Breast epithelium (tissue), 4 donors: ENCODE results near the gene DNTTIP2. TPM values are rescaled to one million over a fixed set of nuclear protein-coding genes. Genes with fewer than 3 reads are reported as not detected.
"Not testable (repeated sequence)": the region's sequence is repeated elsewhere in the genome, so short reads cannot be mapped to it uniquely, and the experiment has no call there.

ENCODE experiments used
- DNase-seq, 2 donors: peaks; one replicate each; pipeline ENCODE4 v3.0.0-alpha.2; 2019; ENCODE audit warnings: low spot score in 2 of 2
- H3K27ac ChIP-seq, 2 donors: fragments of 200-600 bp; sonication (generic) in 1 of 2; one replicate each; pipeline ENCODE4 v1.5.1; 2016 to 2019; ENCODE audit warnings: mild to moderate bottlenecking in 1 of 2
- H3K27me3 ChIP-seq, 2 donors: fragments of 200-600 bp; sonication (generic) in 1 of 2; one replicate each; pipeline versions ENCODE4 v1.5.1 to v1.6.0; 2017 to 2019; ENCODE audit warnings: control low read depth in 1 of 2, mild to moderate bottlenecking in 1 of 2
- H3K36me3 ChIP-seq: fragments of 200-600 bp; one replicate; pipeline ENCODE4 v1.5.1; 2019
- H3K4me1 ChIP-seq, 2 donors: fragments of 200-600 bp; sonication (generic); one replicate each; pipeline ENCODE4 v1.5.1; 2016 to 2019; ENCODE audit warnings: control low read depth in 1 of 2
- H3K4me3 ChIP-seq, 3 donors: fragments of 200-600 bp; sonication (generic); 1 replicate in 2 of 3; 2 replicates in 1 of 3; pipeline ENCODE4 v1.5.1; 2016 to 2019; ENCODE audit warnings: mild to moderate bottlenecking in 3 of 3, moderate library complexity in 2 of 3
- H3K9me3 ChIP-seq, 2 donors: fragments of 200-600 bp; sonication (generic) in 1 of 2; one replicate each; pipeline ENCODE4 v1.5.1; 2016 to 2019; ENCODE audit warnings: control low read depth in 1 of 2
- POLR2A ChIP-seq: fragments of 450-650 bp; IDR thresholded peaks from one replicate; pipeline ENCODE4 v1.6.1; 2016; ENCODE audit warnings: antibody characterized with exemption, mild to moderate bottlenecking, moderate library complexity
- POLR2AphosphoS5 ChIP-seq, 3 donors: sonication (generic); formaldehyde crosslinking; IDR thresholded peaks; one replicate each; pipeline ENCODE4 v1.6.1; 2017; ENCODE audit warnings: antibody characterized with exemption in 3 of 3
- intact Hi-C: fragments of 100-400 bp; cut with DNase I; formaldehyde crosslinking; loops from one replicate; pipeline ENCODE4 v1.15.1; 2023; ENCODE audit warnings: low total_unique reads
- total RNA-seq, 3 donors: library from RNA; depleted of rRNA; stranded (reverse); fragments of >200 nt; gene quantifications; one replicate each; pipeline ENCODE4 v1.1.0, GENCODE V29; 2016
- TF ChIP-seq, protein P1 (sequence below), 3 donors: fragments of 450-650 bp; IDR thresholded peaks; one replicate each; pipeline ENCODE4 v1.5.1; 2016 to 2017; ENCODE audit warnings: antibody characterized with exemption in 3 of 3, mild to moderate bottlenecking in 3 of 3, moderate library complexity in 3 of 3

DNTTIP2 gene, protein sequence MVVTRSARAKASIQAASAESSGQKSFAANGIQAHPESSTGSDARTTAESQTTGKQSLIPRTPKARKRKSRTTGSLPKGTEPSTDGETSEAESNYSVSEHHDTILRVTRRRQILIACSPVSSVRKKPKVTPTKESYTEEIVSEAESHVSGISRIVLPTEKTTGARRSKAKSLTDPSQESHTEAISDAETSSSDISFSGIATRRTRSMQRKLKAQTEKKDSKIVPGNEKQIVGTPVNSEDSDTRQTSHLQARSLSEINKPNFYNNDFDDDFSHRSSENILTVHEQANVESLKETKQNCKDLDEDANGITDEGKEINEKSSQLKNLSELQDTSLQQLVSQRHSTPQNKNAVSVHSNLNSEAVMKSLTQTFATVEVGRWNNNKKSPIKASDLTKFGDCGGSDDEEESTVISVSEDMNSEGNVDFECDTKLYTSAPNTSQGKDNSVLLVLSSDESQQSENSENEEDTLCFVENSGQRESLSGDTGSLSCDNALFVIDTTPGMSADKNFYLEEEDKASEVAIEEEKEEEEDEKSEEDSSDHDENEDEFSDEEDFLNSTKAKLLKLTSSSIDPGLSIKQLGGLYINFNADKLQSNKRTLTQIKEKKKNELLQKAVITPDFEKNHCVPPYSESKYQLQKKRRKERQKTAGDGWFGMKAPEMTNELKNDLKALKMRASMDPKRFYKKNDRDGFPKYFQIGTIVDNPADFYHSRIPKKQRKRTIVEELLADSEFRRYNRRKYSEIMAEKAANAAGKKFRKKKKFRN
- total RNA-seq, result 10 to 100 TPM; 28.2 to 38.3 (median 30.5) TPM

DNA sequence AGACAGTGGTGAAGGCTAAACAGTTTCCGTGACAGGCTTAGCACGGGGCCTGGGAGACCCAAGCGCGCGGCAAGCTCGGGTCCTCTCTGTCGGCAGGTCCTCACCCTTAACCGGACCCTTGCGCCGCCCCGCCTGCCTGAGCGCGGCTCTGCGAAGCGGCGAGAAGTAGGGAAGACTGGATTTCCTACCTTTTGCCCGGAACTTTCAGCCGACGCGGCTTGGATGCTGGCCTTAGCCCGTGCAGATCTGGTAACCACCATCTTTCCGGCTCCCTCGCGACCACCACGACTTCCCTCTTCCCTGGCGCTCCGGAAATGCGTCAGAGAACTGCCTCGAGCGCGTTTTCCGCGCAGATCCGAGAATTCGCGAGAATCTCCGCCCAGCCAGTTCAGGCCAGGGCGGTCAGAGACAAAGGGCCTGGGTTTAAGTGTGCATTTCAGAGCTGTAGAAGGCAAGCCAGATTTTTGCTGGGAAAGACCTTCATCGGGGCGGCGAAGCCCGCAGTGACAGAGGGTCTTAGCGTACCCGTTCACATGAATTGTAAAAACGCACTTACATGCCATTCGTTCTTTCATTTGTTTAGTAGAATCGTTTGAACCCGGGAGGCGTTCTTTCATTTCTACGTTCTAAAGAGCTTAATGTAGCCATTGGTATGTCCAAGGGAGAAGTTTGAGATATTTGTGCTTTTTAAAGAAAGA, at the start of gene DNTTIP2:
TSS of gene DNTTIP2 (minus strand) at position 318 of the 698 bp plus-strand sequence. CDS start at position 260, 58 bp downstream.
- no peaks in the 10 kb centered on the region for H3K27me3 ChIP-seq
- intact Hi-C loops, result no loop called here
- H3K9me3 ChIP-seq, result no peaks in the 10 kb centered on the region
- peak; percentile 89 for DNase-seq
- peak within 1 kb of the TSS; percentile 73 to 98 (median 91) for H3K4me3 ChIP-seq
- H3K4me1 ChIP-seq, result peaks cover 0 to 3% of the 10 kb centered on the region in 2 donors
- TF ChIP-seq POLR2A, result peak; percentile 89
- TF ChIP-seq POLR2AphosphoS5 (IDR thresholded peaks at IDR 0.05), result peak; percentile 91 to 97 (median 91)
- TF ChIP-seq, protein P1, sequence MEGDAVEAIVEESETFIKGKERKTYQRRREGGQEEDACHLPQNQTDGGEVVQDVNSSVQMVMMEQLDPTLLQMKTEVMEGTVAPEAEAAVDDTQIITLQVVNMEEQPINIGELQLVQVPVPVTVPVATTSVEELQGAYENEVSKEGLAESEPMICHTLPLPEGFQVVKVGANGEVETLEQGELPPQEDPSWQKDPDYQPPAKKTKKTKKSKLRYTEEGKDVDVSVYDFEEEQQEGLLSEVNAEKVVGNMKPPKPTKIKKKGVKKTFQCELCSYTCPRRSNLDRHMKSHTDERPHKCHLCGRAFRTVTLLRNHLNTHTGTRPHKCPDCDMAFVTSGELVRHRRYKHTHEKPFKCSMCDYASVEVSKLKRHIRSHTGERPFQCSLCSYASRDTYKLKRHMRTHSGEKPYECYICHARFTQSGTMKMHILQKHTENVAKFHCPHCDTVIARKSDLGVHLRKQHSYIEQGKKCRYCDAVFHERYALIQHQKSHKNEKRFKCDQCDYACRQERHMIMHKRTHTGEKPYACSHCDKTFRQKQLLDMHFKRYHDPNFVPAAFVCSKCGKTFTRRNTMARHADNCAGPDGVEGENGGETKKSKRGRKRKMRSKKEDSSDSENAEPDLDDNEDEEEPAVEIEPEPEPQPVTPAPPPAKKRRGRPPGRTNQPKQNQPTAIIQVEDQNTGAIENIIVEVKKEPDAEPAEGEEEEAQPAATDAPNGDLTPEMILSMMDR (IDR thresholded peaks at IDR 0.05), result no peak
- no peaks in the 10 kb centered on the region for H3K36me3 ChIP-seq
- H3K27ac ChIP-seq, result peak within 1 kb of the TSS; percentile 92 to 97

DNA sequence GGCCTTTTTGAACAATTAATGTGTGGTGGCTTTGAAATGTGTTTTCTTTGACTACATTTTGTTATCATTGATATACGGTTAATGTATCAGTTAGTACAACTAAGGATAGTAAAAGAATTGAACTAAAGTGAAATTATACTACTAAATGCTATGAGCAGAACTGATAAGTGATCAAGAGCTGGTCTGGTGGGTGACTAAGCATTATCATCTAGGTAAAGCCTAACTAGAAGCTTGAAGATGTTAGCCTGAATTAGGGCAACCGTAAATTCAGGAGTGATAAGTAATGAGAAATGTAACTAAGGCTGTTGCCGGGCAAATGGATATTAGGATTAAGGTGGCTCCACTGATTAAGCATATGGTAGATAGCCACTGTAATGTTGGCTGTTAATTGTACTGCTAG, 46.2 kb upstream of the DNTTIP2 start:
- Histone ChIP-seq H3K4me3 (no peak overlapping the region), H3K9me3 (no peaks in the 10 kb centered on the region), H3K27me3 (no peaks in the 10 kb centered on the region), H3K36me3 (no peaks in the 10 kb centered on the region), H3K4me1 (no peaks in the 10 kb centered on the region), H3K27ac (no peak overlapping the region)
- intact Hi-C loops, result no loop called here
- TF ChIP-seq, protein P1 (IDR thresholded peaks at IDR 0.05), result no peak
- TF ChIP-seq POLR2A, result no peak
- TF ChIP-seq POLR2AphosphoS5 (IDR thresholded peaks at IDR 0.05), result no peak
- DNase-seq, result no peak

DNA sequence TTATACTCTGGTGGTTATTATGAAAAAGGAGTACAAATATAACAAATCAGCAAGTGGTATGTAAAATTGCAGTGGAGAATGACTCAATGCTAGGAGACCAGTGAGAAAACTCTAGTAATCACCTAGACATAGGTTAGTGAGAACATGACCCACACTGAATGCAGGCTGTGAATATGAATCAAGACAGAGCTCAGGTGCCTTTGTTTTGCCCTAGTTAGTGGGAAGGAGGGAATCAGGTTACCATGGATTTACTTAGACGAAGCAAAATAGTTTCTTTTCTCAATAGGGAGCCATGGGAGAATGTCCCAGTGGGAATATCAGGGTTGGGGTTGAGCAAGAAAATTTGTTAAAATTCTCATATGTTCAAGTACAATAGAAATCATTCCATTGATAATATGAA, 40.8 kb upstream of the DNTTIP2 start:
- TF ChIP-seq, protein P1 (IDR thresholded peaks at IDR 0.05), result no peak
- TF ChIP-seq POLR2AphosphoS5 (IDR thresholded peaks at IDR 0.05), result no peak
- no peak for DNase-seq
- H3K9me3 ChIP-seq, result peaks cover 0 to 8% of the 10 kb centered on the region in 2 donors
- H3K27me3 ChIP-seq, result no peaks in the 10 kb centered on the region
- H3K4me1 ChIP-seq, result no peaks in the 10 kb centered on the region
- H3K27ac ChIP-seq, result no peak overlapping the region
- H3K36me3 ChIP-seq, result no peaks in the 10 kb centered on the region
- intact Hi-C loops, result no loop called here
- H3K4me3 ChIP-seq, result no peak overlapping the region

DNA sequence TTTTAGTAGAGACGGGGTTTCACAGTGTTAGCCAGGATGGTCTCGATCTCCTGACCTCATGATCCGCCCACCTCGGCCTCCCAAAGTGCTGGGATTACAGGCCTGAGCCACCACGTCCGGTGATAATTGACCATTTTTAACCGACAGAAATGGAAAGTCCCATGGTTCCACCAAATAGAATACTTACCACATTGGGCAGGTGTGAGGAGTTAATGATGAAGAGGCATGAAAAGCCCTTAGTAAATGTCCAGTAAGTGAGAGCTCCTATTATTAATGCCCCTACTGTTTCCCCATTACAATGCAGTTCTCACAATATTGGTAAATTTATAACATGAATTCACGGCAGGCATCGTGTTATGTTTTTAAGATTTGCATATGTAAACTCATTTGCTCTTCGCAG, 38.3 kb upstream of the DNTTIP2 start:
- peaks cover 0 to 8% of the 10 kb centered on the region in 2 donors for H3K9me3 ChIP-seq
- H3K4me1 ChIP-seq, result no peaks in the 10 kb centered on the region
- DNase-seq, result no peak
- no peak for TF ChIP-seq POLR2A
- intact Hi-C loops, result no loop called here
- no peak overlapping the region for H3K27ac ChIP-seq
- H3K36me3 ChIP-seq, result no peaks in the 10 kb centered on the region
- no peaks in the 10 kb centered on the region for H3K27me3 ChIP-seq
- no peak overlapping the region for H3K4me3 ChIP-seq

DNA sequence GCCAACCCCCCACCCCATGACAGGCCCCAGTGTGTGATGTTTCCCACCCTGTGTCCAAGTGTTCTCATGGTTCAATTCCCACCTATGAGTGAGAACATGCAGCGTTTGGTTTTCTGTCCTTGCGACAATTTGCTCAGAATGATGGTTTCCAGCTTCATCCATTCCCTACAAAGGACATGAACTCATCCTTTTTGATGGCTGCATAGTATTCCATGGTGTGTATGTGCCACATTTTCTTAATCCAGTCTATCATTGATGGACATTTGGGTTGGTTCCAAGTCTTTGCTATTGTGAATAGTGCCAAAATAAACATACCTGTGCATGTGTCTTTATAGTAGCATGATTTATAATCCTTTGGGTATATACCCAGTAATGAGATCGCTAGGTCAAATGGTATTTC, 31.9 kb upstream of the DNTTIP2 start:
- H3K36me3 ChIP-seq, H3K4me1 ChIP-seq, DNase-seq, H3K4me3 ChIP-seq, H3K9me3 ChIP-seq, H3K27ac ChIP-seq, intact Hi-C loops, H3K27me3 ChIP-seq: not testable (repeated sequence)
